Ishikawa (cell line): Measurements from ENCODE around the gene RASSF5.
A peak's percentile ranks its signal among the peaks of the same experiment; 100 is the strongest.

Experiments
- CEBPB ChIP-seq: IDR thresholded peaks from 2 replicates; pipeline ENCODE4 v1.6.1; 2012
- CREB1 ChIP-seq: IDR thresholded peaks from 2 replicates; pipeline ENCODE4 v1.6.1; 2012; ENCODE audit warnings: low read depth
- EGR1 ChIP-seq: IDR thresholded peaks from 2 replicates; pipeline ENCODE4 v1.6.1; 2012
- EP300 ChIP-seq: IDR thresholded peaks from 2 replicates; pipeline ENCODE4 v1.6.1; 2012; ENCODE audit warnings: borderline replicate concordance
- FOXM1 ChIP-seq: IDR thresholded peaks from 2 replicates; pipeline ENCODE4 v1.6.1; 2012; ENCODE audit warnings: low read depth, borderline replicate concordance
- NFIC ChIP-seq: IDR thresholded peaks from 2 replicates; pipeline ENCODE4 v1.6.1; 2012
- RAD21 ChIP-seq: IDR thresholded peaks from 2 replicates; pipeline ENCODE4 v1.6.1; 2012; ENCODE audit warnings: low read depth
- TAF1 ChIP-seq: IDR thresholded peaks from 2 replicates; pipeline ENCODE4 v1.6.1; 2012; ENCODE audit warnings: low read depth, mild to moderate bottlenecking
- TCF12 ChIP-seq: IDR thresholded peaks from 2 replicates; pipeline ENCODE4 v1.6.1; 2012; ENCODE audit warnings: low read depth
- TEAD4 ChIP-seq: IDR thresholded peaks from 2 replicates; pipeline ENCODE4 v1.6.1; 2012
- USF1 ChIP-seq: IDR thresholded peaks from 2 replicates; pipeline ENCODE4 v1.6.1; 2012
- YY1 ChIP-seq: IDR thresholded peaks from 2 replicates; pipeline ENCODE4 v1.6.1; 2012; ENCODE audit warnings: low read depth
- ZBTB7A ChIP-seq: IDR thresholded peaks from 2 replicates; pipeline ENCODE4 v1.6.1; 2012; ENCODE audit warnings: low read depth
- TF ChIP-seq, protein P1 (sequence below): IDR thresholded peaks from 2 replicates; pipeline ENCODE4 v1.6.1; 2012
- TF ChIP-seq, protein P2 (sequence below): IDR thresholded peaks from 2 replicates; pipeline ENCODE4 v1.6.1; 2012; ENCODE audit warnings: low read depth, mild to moderate bottlenecking

Gene RASSF5

GRCh38 chr1:206488466-206488865 lies 18.9 kb upstream of the RASSF5 start:
- no peak for TF ChIP-seq TEAD4
- TF ChIP-seq FOXM1 = no peak
- no peak for TF ChIP-seq CREB1
- TF ChIP-seq CEBPB = no peak
- TF ChIP-seq NFIC = no peak
- TF ChIP-seq TCF12 = no peak
- TF ChIP-seq, protein P1, sequence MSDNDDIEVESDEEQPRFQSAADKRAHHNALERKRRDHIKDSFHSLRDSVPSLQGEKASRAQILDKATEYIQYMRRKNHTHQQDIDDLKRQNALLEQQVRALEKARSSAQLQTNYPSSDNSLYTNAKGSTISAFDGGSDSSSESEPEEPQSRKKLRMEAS = no peak
- no peak for TF ChIP-seq EP300
- TF ChIP-seq, protein P2, sequence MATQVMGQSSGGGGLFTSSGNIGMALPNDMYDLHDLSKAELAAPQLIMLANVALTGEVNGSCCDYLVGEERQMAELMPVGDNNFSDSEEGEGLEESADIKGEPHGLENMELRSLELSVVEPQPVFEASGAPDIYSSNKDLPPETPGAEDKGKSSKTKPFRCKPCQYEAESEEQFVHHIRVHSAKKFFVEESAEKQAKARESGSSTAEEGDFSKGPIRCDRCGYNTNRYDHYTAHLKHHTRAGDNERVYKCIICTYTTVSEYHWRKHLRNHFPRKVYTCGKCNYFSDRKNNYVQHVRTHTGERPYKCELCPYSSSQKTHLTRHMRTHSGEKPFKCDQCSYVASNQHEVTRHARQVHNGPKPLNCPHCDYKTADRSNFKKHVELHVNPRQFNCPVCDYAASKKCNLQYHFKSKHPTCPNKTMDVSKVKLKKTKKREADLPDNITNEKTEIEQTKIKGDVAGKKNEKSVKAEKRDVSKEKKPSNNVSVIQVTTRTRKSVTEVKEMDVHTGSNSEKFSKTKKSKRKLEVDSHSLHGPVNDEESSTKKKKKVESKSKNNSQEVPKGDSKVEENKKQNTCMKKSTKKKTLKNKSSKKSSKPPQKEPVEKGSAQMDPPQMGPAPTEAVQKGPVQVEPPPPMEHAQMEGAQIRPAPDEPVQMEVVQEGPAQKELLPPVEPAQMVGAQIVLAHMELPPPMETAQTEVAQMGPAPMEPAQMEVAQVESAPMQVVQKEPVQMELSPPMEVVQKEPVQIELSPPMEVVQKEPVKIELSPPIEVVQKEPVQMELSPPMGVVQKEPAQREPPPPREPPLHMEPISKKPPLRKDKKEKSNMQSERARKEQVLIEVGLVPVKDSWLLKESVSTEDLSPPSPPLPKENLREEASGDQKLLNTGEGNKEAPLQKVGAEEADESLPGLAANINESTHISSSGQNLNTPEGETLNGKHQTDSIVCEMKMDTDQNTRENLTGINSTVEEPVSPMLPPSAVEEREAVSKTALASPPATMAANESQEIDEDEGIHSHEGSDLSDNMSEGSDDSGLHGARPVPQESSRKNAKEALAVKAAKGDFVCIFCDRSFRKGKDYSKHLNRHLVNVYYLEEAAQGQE = no peak

GRCh38 chr1:206489980-206490770 lies 17.2 kb upstream of the RASSF5 start:
- TF ChIP-seq YY1 (peak; percentile 53; the same call in 1 of the 2 replicates), FOXM1 (no peak), RAD21 (peak; percentile 97), TEAD4 (no peak), ZBTB7A (no peak), CREB1 (no peak), NFIC (no peak), USF1 (no peak)

DNA sequence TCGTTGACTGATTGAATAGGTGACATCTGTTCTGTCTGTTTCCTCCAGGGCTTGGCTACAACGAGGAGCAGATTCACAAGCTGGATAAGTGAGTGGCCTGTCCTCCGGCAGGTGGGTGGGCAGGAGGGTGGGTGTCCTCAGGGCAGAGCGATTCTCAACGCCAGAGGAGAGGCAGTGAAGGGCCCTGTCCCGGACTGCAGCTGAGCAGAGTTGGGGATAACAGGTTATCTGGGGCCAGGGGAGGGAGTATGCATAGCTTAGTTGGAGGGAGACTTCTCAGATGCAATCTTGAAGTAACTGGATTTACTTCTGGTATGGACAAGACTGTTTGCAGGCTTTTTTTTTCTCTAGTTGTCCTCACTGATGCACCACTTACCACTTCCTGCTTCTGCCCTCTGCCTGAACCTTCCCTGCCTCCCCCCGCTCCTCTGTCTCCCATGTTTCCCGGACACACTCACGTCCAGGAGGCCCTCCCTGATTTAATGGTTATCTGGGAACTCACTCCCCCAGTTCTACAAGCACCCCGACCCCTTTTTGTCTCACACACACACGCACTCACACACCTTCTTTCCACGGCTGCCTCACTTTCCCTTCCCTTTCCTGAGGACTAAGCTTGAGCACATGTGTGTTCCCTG lies 16.4 kb upstream of the RASSF5 start:
- TF ChIP-seq NFIC (no peak), EGR1 (no peak), TAF1 (no peak), CEBPB (no peak), RAD21 (no peak)

DNA sequence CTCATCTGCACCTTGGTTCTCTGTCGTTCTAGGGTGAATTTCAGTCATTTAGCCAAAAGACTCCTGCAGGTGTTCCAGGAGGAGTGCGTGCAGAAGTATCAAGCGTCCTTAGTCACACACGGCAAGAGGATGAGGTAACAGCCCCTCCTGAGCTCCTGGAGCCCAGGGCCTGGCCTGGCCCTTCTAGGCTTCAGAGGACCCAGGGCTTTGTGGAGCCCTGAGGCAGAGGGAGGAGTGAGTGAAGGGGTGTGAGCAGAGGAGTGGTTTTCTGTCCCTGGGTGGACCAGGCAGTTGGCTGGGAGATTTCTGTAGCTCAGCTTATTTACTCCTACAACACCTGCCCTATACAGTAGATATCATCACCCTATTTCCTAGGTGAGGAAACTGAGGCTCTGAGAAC lies 15.7 kb upstream of the RASSF5 start:
- no peak for TF ChIP-seq FOXM1
- TF ChIP-seq ZBTB7A = no peak
- TF ChIP-seq CEBPB = no peak
- TF ChIP-seq USF1 = no peak
- no peak for TF ChIP-seq TEAD4
- no peak for TF ChIP-seq EGR1
- TF ChIP-seq, protein P1 = no peak
- no peak for TF ChIP-seq NFIC
- no peak for TF ChIP-seq CREB1
- no peak for TF ChIP-seq EP300
- TF ChIP-seq YY1 = no peak
- no peak for TF ChIP-seq TCF12
- TF ChIP-seq, protein P2 = no peak

- no peak for TF ChIP-seq EGR1
- TF ChIP-seq CREB1 = no peak
- TF ChIP-seq NFIC = no peak
- no peak for TF ChIP-seq CEBPB
- TF ChIP-seq, protein P1 = no peak
- TF ChIP-seq, protein P2 = no peak
- no peak for TF ChIP-seq TAF1
- TF ChIP-seq TCF12 = no peak
- TF ChIP-seq FOXM1 = no peak
- TF ChIP-seq RAD21 = no peak
- TF ChIP-seq USF1 = no peak
- TF ChIP-seq EP300 = no peak
- no peak for TF ChIP-seq ZBTB7A
- TF ChIP-seq TEAD4 = no peak
- TF ChIP-seq YY1 = no peak
Observed at GRCh38 chr1:206492589-206492988, 14.7 kb upstream of the RASSF5 start.
